Glutamatergic neuron (in vitro differentiated cells): ENCODE results near the gene SECTM1. TPM values are rescaled to one million over a fixed set of nuclear protein-coding genes. Genes with fewer than 3 reads are reported as not detected.
A peak's percentile ranks its signal among the peaks of the same experiment; 100 is the strongest.

Experiments used
- DNase-seq: peaks from one replicate; pipeline ENCODE4 v3.0.0; 2022
- H3K27ac Mint-ChIP-seq: one replicate; pipeline ENCODE4 v1.8.0; 2020; ENCODE audit warnings: mild to moderate bottlenecking, mixed read lengths, inconsistent platforms; ENCODE audit not compliant: unreplicated experiment
- H3K27me3 Mint-ChIP-seq: one replicate; pipeline ENCODE4 v1.8.0; 2020; ENCODE audit warnings: mild to moderate bottlenecking, moderate library complexity, mixed read lengths, inconsistent platforms; ENCODE audit not compliant: unreplicated experiment
- H3K36me3 Mint-ChIP-seq: one replicate; pipeline ENCODE4 v1.8.0; 2020; ENCODE audit warnings: mild to moderate bottlenecking, mixed read lengths, inconsistent platforms; ENCODE audit not compliant: unreplicated experiment
- H3K4me1 Mint-ChIP-seq: one replicate; pipeline ENCODE4 v1.8.0; 2020; ENCODE audit warnings: mild to moderate bottlenecking, low read depth, mixed read lengths, inconsistent platforms; ENCODE audit not compliant: unreplicated experiment
- H3K4me3 Mint-ChIP-seq: one replicate; pipeline ENCODE4 v1.8.0; 2020; ENCODE audit warnings: mild to moderate bottlenecking, mixed read lengths, inconsistent platforms; ENCODE audit not compliant: unreplicated experiment
- H3K9me3 Mint-ChIP-seq: one replicate; pipeline ENCODE4 v1.8.0; 2020; ENCODE audit warnings: mild to moderate bottlenecking, moderate library complexity, mixed read lengths, inconsistent platforms; ENCODE audit not compliant: unreplicated experiment
- CTCF ChIP-seq: fragments of 200-600 bp; sonication (generic); IDR thresholded peaks from one replicate; pipeline ENCODE4 v1.5.0; 2021; ENCODE audit not compliant: partially characterized antibody, unreplicated experiment
- total RNA-seq: library from RNA; stranded (reverse); fragmentation: NEBNext Ultra II Directional; extraction: Animal tissue kit (Norgen Biotek cat#: 25700); gene quantifications from one replicate; pipeline ENCODE4 v1.2.1, GENCODE V29; 2021; ENCODE audit not compliant: unreplicated experiment

The SECTM1 gene
- total RNA-seq, 1 donor from 2014 or later, result 0.29 TPM

- Mint-ChIP-seq H3K27ac (no peak overlapping the region), H3K9me3 (peaks cover 15% of the 10 kb centered on the region), H3K27me3 (peaks cover 1% of the 10 kb centered on the region), H3K4me3 (no peak overlapping the region), H3K4me1 (peaks cover 3% of the 10 kb centered on the region), H3K36me3 (no peaks in the 10 kb centered on the region)
- TF ChIP-seq CTCF, result no peak
- DNase-seq, result peak; percentile 11
These were observed 5.8 kb downstream of the SECTM1 start for GRCh38 chr17:82327757-82328140.

GRCh38 chr17:82327289-82327688 is 6.3 kb downstream of the SECTM1 start:
- H3K4me1 Mint-ChIP-seq, result peaks cover 3% of the 10 kb centered on the region
- H3K27ac Mint-ChIP-seq, result no peak overlapping the region
- peaks cover 15% of the 10 kb centered on the region for H3K9me3 Mint-ChIP-seq
- H3K27me3 Mint-ChIP-seq, result no peaks in the 10 kb centered on the region
- peak; percentile 23 for DNase-seq
- H3K4me3 Mint-ChIP-seq, result no peak overlapping the region
- TF ChIP-seq CTCF, result no peak
- no peaks in the 10 kb centered on the region for H3K36me3 Mint-ChIP-seq

- peak; percentile 16 for DNase-seq
- Mint-ChIP-seq H3K9me3 (peaks cover 11% of the 10 kb centered on the region), H3K27me3 (peaks cover 2% of the 10 kb centered on the region), H3K4me1 (peaks cover 3% of the 10 kb centered on the region), H3K36me3 (no peaks in the 10 kb centered on the region), H3K27ac (no peak overlapping the region), H3K4me3 (no peak overlapping the region)
- no peak for TF ChIP-seq CTCF
These were observed 8.0 kb downstream of the SECTM1 start for GRCh38 chr17:82325286-82326180.

- Mint-ChIP-seq H3K27ac (no peak overlapping the region), H3K9me3 (peaks cover 10% of the 10 kb centered on the region), H3K4me1 (peaks cover 3% of the 10 kb centered on the region), H3K27me3 (peaks cover 2% of the 10 kb centered on the region), H3K36me3 (no peaks in the 10 kb centered on the region), H3K4me3 (no peak overlapping the region)
- peak; percentile 16 for DNase-seq
- no peak for TF ChIP-seq CTCF
These were observed 8.8 kb downstream of the SECTM1 start for GRCh38 chr17:82324566-82325285.
